Measurements from ENCODE around the gene PDE4C.

PDE4C gene

GRCh38 chr19:18254546-18255503 is 28.6 kb upstream of the PDE4C start:
- no peak for DNase-seq (ENCODE audit: low read depth, low spot score)

- no peak for DNase-seq (ENCODE audit: low read depth, low spot score)
Observed at GRCh38 chr19:18253716-18254115, 27.5 kb upstream of the PDE4C start.

GRCh38 chr19:18253130-18253529 is 26.9 kb upstream of the PDE4C start:
- no peak for DNase-seq (ENCODE audit: low read depth, low spot score)

GRCh38 chr19:18252370-18252717 is 26.1 kb upstream of the PDE4C start:
- no peak for DNase-seq (ENCODE audit: low read depth, low spot score)

- DNase-seq (ENCODE audit: low read depth, low spot score): peak; percentile 71
Observed at GRCh38 chr19:18251587-18252369, 25.5 kb upstream of the PDE4C start.

- no peak for DNase-seq (ENCODE audit: low read depth, low spot score)
Observed at GRCh38 chr19:18249834-18250233, 23.6 kb upstream of the PDE4C start.

GRCh38 chr19:18245297-18245696 is 19.1 kb upstream of the PDE4C start:
- DNase-seq (ENCODE audit: low read depth, low spot score): no peak

- DNase-seq (ENCODE audit: low read depth, low spot score): no peak
Observed at GRCh38 chr19:18239303-18239702, 13.1 kb upstream of the PDE4C start.

GRCh38 chr19:18234194-18234593 is 8.0 kb upstream of the PDE4C start:
- DNase-seq (ENCODE audit: low read depth, low spot score): no peak

- DNase-seq (ENCODE audit: low read depth, low spot score): no peak
Observed at GRCh38 chr19:18233224-18233825, 7.1 kb upstream of the PDE4C start.

GRCh38 chr19:18232540-18233223 is 6.4 kb upstream of the PDE4C start:
- DNase-seq (ENCODE audit: low read depth, low spot score): no peak

- DNase-seq (ENCODE audit: low read depth, low spot score): no peak
Observed at GRCh38 chr19:18231775-18232174, 5.5 kb upstream of the PDE4C start.

GRCh38 chr19:18230941-18231734 is 4.9 kb upstream of the PDE4C start:
- no peak for DNase-seq (ENCODE audit: low read depth, low spot score)

GRCh38 chr19:18229915-18230314 is 3.7 kb upstream of the PDE4C start:
- DNase-seq (ENCODE audit: low read depth, low spot score): no peak

GRCh38 chr19:18229474-18229873 is 3.2 kb upstream of the PDE4C start:
- no peak for DNase-seq (ENCODE audit: low read depth, low spot score)

GRCh38 chr19:18227781-18228271 is 1.6 kb upstream of the PDE4C start:
- no peak for DNase-seq (ENCODE audit: low read depth, low spot score)

- DNase-seq (ENCODE audit: low read depth, low spot score): no peak
Observed at GRCh38 chr19:18226956-18227780, 930 bp upstream of the PDE4C start.

GRCh38 chr19:18225355-18225701 is 910 bp downstream of the PDE4C start:
- no peak for DNase-seq (ENCODE audit: low read depth, low spot score)

GRCh38 chr19:18224525-18225354 is 1.5 kb downstream of the PDE4C start:
- DNase-seq (ENCODE audit: low read depth, low spot score): peak; percentile 68

Measured in activated CD4-positive, CD25-positive, alpha-beta regulatory T cell treated with anti-CD3 and anti-CD28 coated beads, Interleukin-2, amount 50 U/mL, for 16 hours (primary cell).